HCT116 (cell line): ENCODE results near the gene ANKRD40CL. TPM values are rescaled to one million over a fixed set of nuclear protein-coding genes. Genes with fewer than 3 reads are reported as not detected.

Experiments used
- ATAC-seq: fragments of 200-7000 bp; cut with Tn5 transposase; 2 replicates; pipeline ENCODE4 v1.9.1; 2020; ENCODE audit warnings: mild to moderate bottlenecking, moderate library complexity
- BruUV-seq: library from RNA; stranded (reverse); fragments of 400-500 nt; replicated peaks from 2 replicates; lab custom pipeline; 2021; lab: Mats Ljungman, UMichigan
- CTCF ChIA-PET: fragments of 300-600 bp; sonication (Branson Sonifier 250); formaldehyde crosslinking; loops from one replicate; lab custom pipeline; 2021; ENCODE audit warnings: antibody characterized with exemption; lab: Charles Lee
- POLR2A ChIA-PET: fragments of 300-600, 350-600 bp; sonication (Branson Sonifier 250); formaldehyde crosslinking; loops from one replicate; lab custom pipeline; 2021; ENCODE audit warnings: antibody characterized with exemption; lab: Charles Lee
- RAD21 ChIA-PET, 2 experiments: fragments of 300-600 bp; sonication (Branson Sonifier 250); formaldehyde crosslinking; loops; one replicate each; lab custom pipeline; 2023; ENCODE audit warnings: low total read pairs in 2 of 2; ENCODE audit not compliant: uncharacterized antibody in 2 of 2, unreplicated experiment in 2 of 2, low non-redundant PET in 1 of 2; lab: Charles Lee
- DNase-seq: peaks from one replicate; pipeline ENCODE4 v3.0.0-alpha.2; 2010; ENCODE audit warnings: low read depth, low spot score
- H2AFZ ChIP-seq: fragments of 200-600 bp; shearing (Covaris generic), sonication (generic); 2 replicates; pipeline ENCODE4 v1.6.1; 2017; ENCODE audit warnings: low read depth, mixed run types, mixed read lengths, antibody characterized with exemption, low read length; ENCODE audit not compliant: poor library complexity, severe bottlenecking
- H3K27ac ChIP-seq: 2 replicates; pipeline ENCODE4 v1.5.1; 2012; ENCODE audit warnings: low read depth, low read length
- H3K27me3 ChIP-seq: fragments of 200-600 bp; sonication (generic); 2 replicates; pipeline ENCODE4 v1.6.1; 2016; ENCODE audit warnings: mixed run types, low read length, mixed read lengths; ENCODE audit not compliant: insufficient read depth
- H3K36me3 ChIP-seq, 2 experiments: fragments of 200-500 bp in 1 of 2; fragments of 200-600 bp in 1 of 2; sonication (Bioruptor generic) in 1 of 2; sonication (generic) in 1 of 2; 2 replicates each; pipeline versions ENCODE4 v1.5.1 to v1.6.1; 2014 to 2016; ENCODE audit warnings: low read length in 2 of 2, inconsistent platforms in 1 of 2, mixed read lengths in 1 of 2, mixed run types in 1 of 2; ENCODE audit not compliant: insufficient read depth in 2 of 2, control insufficient read depth in 1 of 2
- H3K4me1 ChIP-seq, 2 experiments: fragments of 200-600 bp in 1 of 2; sonication (generic) in 1 of 2; 2 replicates each; pipeline versions ENCODE4 v1.5.1 to v1.6.1; 2012 to 2017; ENCODE audit warnings: low read length in 2 of 2, inconsistent platforms in 1 of 2, mild to moderate bottlenecking in 1 of 2, mixed read lengths in 1 of 2, mixed run types in 1 of 2, moderate library complexity in 1 of 2; ENCODE audit not compliant: insufficient read depth in 2 of 2, control insufficient read depth in 1 of 2
- H3K4me2 ChIP-seq: fragments of 200-600 bp; sonication (generic); 2 replicates; pipeline ENCODE4 v1.6.1; 2017; ENCODE audit warnings: mixed run types, low read length, mixed read lengths
- H3K4me3 ChIP-seq, 2 experiments: fragments of 200-600 bp in 1 of 2; sonication (generic) in 1 of 2; replicated peaks in 1 of 2; 2 replicates each; pipeline ENCODE4 v1.5.1; 2011 to 2016; ENCODE audit warnings: low read length in 2 of 2, control low read depth in 1 of 2, low read depth in 1 of 2, mild to moderate bottlenecking in 1 of 2, mixed read lengths in 1 of 2, mixed run types in 1 of 2
- H3K79me2 ChIP-seq: fragments of 200-600 bp; sonication (generic); 2 replicates; pipeline ENCODE4 v1.6.1; 2017; ENCODE audit warnings: mild to moderate bottlenecking, mixed run types, low read length, moderate library complexity, mixed read lengths; ENCODE audit not compliant: insufficient read depth
- H3K9ac ChIP-seq: fragments of 200-600 bp; sonication (generic); 2 replicates; pipeline ENCODE4 v1.6.1; 2016; ENCODE audit warnings: low read length, mixed read lengths
- H3K9me2 ChIP-seq: fragments of 200-600 bp; sonication (generic), shearing (Covaris generic); 2 replicates; pipeline ENCODE4 v1.6.1; 2017; ENCODE audit warnings: mixed run types, mild to moderate bottlenecking, moderate library complexity; ENCODE audit not compliant: insufficient read depth
- H3K9me3 ChIP-seq, 2 experiments: fragments of 200-500 bp in 1 of 2; fragments of 200-600 bp in 1 of 2; sonication (Bioruptor generic) in 1 of 2; sonication (generic) in 1 of 2; 2 replicates each; pipeline ENCODE4 v1.6.1; 2014 to 2017; ENCODE audit warnings: low read length in 2 of 2, mixed read lengths in 2 of 2, inconsistent platforms in 1 of 2, low read depth in 1 of 2, mild to moderate bottlenecking in 1 of 2, mixed run types in 1 of 2, moderate library complexity in 1 of 2; ENCODE audit not compliant: control insufficient read depth in 1 of 2, insufficient read depth in 1 of 2
- H4K20me1 ChIP-seq: fragments of 200-600 bp; sonication (generic), shearing (Covaris generic); 2 replicates; pipeline ENCODE4 v1.6.1; 2017; ENCODE audit warnings: mixed run types, mild to moderate bottlenecking, moderate library complexity; ENCODE audit not compliant: insufficient read depth
- CEBPB ChIP-seq: IDR thresholded peaks from 2 replicates; pipeline ENCODE4 v1.6.1; 2012; ENCODE audit warnings: low read depth
- EGR1 ChIP-seq: IDR thresholded peaks from 2 replicates; pipeline ENCODE4 v1.6.1; 2012; ENCODE audit warnings: low read depth
- EZH2 ChIP-seq: fragments of 200-600 bp; sonication (generic); IDR thresholded peaks from 2 replicates; pipeline ENCODE4 v1.6.1; 2017; ENCODE audit warnings: antibody characterized with exemption, mixed run types
- JUND ChIP-seq: IDR thresholded peaks from 2 replicates; pipeline ENCODE4 v1.6.1; 2012
- MAX ChIP-seq: IDR thresholded peaks from 2 replicates; pipeline ENCODE4 v1.6.1; 2012
- POLR2A ChIP-seq: IDR thresholded peaks from 2 replicates; pipeline ENCODE4 v1.7.0; 2011; ENCODE audit warnings: borderline replicate concordance; ENCODE audit not compliant: insufficient read depth, insufficient read length; ENCODE audit errors: extremely low read depth
- POLR2AphosphoS5 ChIP-seq: IDR thresholded peaks from 2 replicates; pipeline ENCODE4 v1.6.1; 2011; ENCODE audit warnings: mild to moderate bottlenecking, low read depth, low read length, moderate library complexity
- RAD21 ChIP-seq: IDR thresholded peaks from 2 replicates; pipeline ENCODE4 v1.6.1; 2012; ENCODE audit warnings: low read depth, mild to moderate bottlenecking
- REST ChIP-seq: IDR thresholded peaks from 2 replicates; pipeline ENCODE4 v1.6.1; 2012; ENCODE audit warnings: low read depth
- SIN3A ChIP-seq: IDR thresholded peaks from 2 replicates; pipeline ENCODE4 v1.6.1; 2012; ENCODE audit warnings: low read depth
- SP1 ChIP-seq: IDR thresholded peaks from 2 replicates; pipeline ENCODE4 v1.6.1; 2012; ENCODE audit warnings: low read depth
- SRF ChIP-seq: IDR thresholded peaks from 2 replicates; pipeline ENCODE4 v1.6.1; 2012; ENCODE audit warnings: low read depth
- TCF7L2 ChIP-seq: IDR thresholded peaks from 2 replicates; pipeline ENCODE4 v1.7.0; 2011; ENCODE audit warnings: borderline replicate concordance, inconsistent platforms; ENCODE audit not compliant: insufficient read depth, insufficient read length; ENCODE audit errors: extremely low read depth
- YY1 ChIP-seq: IDR thresholded peaks from 2 replicates; pipeline ENCODE4 v1.6.1; 2011; ENCODE audit warnings: low read length, low read depth, moderate library complexity, mild to moderate bottlenecking; ENCODE audit not compliant: insufficient replicate concordance; ENCODE audit errors: extremely low read depth
- ZNF274 ChIP-seq: fragments of 200-500 bp; sonication (Bioruptor generic); IDR thresholded peaks from 2 replicates; pipeline ENCODE4 v1.6.1; 2014; ENCODE audit warnings: mild to moderate bottlenecking, low read depth, low read length, inconsistent platforms
- intact Hi-C: fragments of 100-400 bp; cut with micrococcal nuclease; formaldehyde crosslinking; loops from 2 replicates; pipeline ENCODE4 v1.10.0; 2022
- total RNA-seq: library from RNA; stranded (reverse); gene quantifications from one replicate; pipeline ENCODE4 v1.2.1, GENCODE V29; 2021; ENCODE audit not compliant: unreplicated experiment
- TF ChIP-seq, protein P1 (sequence below): IDR thresholded peaks from 2 replicates; pipeline ENCODE4 v1.6.1; 2011; ENCODE audit warnings: mild to moderate bottlenecking, low read length, moderate library complexity; ENCODE audit not compliant: insufficient replicate concordance; ENCODE audit errors: extremely low read depth
- TF ChIP-seq, protein P2 (sequence below): IDR thresholded peaks from 2 replicates; pipeline ENCODE4 v1.6.1; 2012

Gene ANKRD40CL
- total RNA-seq, 1 experiment from 2014 or later: 0.57 TPM

DNA sequence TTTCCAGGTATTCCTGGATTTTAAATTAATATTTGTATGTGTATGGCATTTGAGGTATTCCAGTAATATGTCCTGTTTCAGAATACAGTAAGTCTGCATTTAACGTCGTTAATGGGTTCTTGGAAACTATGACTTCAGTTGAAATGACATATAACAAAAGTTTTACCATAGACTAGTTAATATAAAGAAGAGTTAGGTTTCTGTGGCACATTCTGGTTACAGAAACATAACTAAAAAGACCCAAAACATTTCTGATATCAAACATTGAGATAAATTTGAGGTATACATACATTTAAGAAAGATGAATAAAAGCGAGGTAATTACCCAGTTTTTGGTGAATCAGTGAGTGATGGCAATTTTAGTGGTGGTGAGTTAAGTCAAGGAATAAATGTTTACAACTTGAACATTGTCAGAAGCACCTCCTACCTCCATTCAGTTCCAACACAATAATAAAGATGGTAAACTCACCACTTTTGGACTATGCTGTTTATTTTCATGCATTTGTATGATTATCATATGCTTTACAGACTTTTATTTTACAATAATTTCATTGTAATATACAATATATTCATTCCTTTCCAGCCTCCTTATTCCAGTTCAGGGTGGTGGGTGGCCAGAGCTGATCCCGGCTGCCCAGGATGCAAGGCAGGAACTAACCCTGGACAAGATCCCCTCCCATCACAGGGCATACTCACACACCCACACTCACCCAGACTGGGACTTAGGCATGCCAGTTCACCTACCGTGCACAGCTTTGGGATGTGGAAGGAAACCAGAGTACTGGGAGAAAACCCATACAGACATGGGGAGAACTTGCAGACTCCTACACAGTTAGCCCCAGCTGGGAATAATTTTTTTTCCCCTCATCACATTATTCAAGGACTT, 38.2 kb downstream of the ANKRD40CL start:
- no TSS peak for BruUV-seq
- H3K27ac ChIP-seq: no peak overlapping the region
- intact Hi-C loops: no loop called here
- no peak overlapping the region for H3K4me3 ChIP-seq
- peaks cover 100% of the 10 kb centered on the region for H3K79me2 ChIP-seq
- H4K20me1 ChIP-seq: peaks cover 86% of the 10 kb centered on the region
- no peaks in the 10 kb centered on the region for H3K9me2 ChIP-seq
- CTCF ChIA-PET: no interaction called here
- H3K4me1 ChIP-seq: peaks cover 25 to 46% of the 10 kb centered on the region in 2 experiments
- no peak overlapping the region for H2AFZ ChIP-seq
- no peak for TF ChIP-seq REST
- TF ChIP-seq, protein P1, sequence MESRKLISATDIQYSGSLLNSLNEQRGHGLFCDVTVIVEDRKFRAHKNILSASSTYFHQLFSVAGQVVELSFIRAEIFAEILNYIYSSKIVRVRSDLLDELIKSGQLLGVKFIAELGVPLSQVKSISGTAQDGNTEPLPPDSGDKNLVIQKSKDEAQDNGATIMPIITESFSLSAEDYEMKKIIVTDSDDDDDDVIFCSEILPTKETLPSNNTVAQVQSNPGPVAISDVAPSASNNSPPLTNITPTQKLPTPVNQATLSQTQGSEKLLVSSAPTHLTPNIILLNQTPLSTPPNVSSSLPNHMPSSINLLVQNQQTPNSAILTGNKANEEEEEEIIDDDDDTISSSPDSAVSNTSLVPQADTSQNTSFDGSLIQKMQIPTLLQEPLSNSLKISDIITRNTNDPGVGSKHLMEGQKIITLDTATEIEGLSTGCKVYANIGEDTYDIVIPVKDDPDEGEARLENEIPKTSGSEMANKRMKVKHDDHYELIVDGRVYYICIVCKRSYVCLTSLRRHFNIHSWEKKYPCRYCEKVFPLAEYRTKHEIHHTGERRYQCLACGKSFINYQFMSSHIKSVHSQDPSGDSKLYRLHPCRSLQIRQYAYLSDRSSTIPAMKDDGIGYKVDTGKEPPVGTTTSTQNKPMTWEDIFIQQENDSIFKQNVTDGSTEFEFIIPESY: no peak
- TF ChIP-seq TCF7L2: no peak
- no peak for TF ChIP-seq SIN3A
- no peak for TF ChIP-seq EZH2
- no peak for TF ChIP-seq YY1
- TF ChIP-seq MAX: no peak
- no peak for TF ChIP-seq POLR2AphosphoS5
- no peak for TF ChIP-seq SP1
- TF ChIP-seq, protein P2, sequence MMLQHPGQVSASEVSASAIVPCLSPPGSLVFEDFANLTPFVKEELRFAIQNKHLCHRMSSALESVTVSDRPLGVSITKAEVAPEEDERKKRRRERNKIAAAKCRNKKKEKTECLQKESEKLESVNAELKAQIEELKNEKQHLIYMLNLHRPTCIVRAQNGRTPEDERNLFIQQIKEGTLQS: no peak
- TF ChIP-seq RAD21: no peak
- TF ChIP-seq SRF: no peak
- TF ChIP-seq POLR2A: no peak
- TF ChIP-seq EGR1: no peak
- TF ChIP-seq CEBPB: no peak
- no peak for TF ChIP-seq ZNF274
- no peak for TF ChIP-seq JUND
- DNase-seq (no peak), ATAC-seq (no peak)
- no peak overlapping the region; the same call in 1 of the 2 replicates for H3K4me2 ChIP-seq
- POLR2A ChIA-PET: no interaction called here
- peaks cover 0 to 8% of the 10 kb centered on the region in 2 experiments; a peak in 3 of 4 replicates for H3K36me3 ChIP-seq
- H3K27me3 ChIP-seq: no peaks in the 10 kb centered on the region
- RAD21 ChIA-PET: no interaction called here
- H3K9me3 ChIP-seq: no peaks in the 10 kb centered on the region
- no peak overlapping the region for H3K9ac ChIP-seq
